Naive thymus-derived CD4-positive, alpha-beta T cell (primary cell): ENCODE measurements around the gene KRT6B. TPM values are rescaled to one million over a fixed set of nuclear protein-coding genes. Genes with fewer than 3 reads are reported as not detected.
"Not testable (repeated sequence)": the region's sequence is repeated elsewhere in the genome, so short reads cannot be mapped to it uniquely, and the experiment has no call there.

Source experiments
- ATAC-seq: fragments of 150-1000 bp; cut with Tn5 transposase; 2 replicates; pipeline ENCODE4 v1.10.0; 2021; ENCODE audit warnings: mild to moderate bottlenecking, moderate library complexity
- CTCF ChIA-PET: fragments of 350-600 bp; sonication (Branson Sonifier 250); formaldehyde crosslinking; loops from one replicate; lab custom pipeline; 2021; ENCODE audit warnings: antibody characterized with exemption; lab: Charles Lee
- POLR2A ChIA-PET: fragments of 350-600 bp; sonication (Branson Sonifier 250); formaldehyde crosslinking; loops from one replicate; lab custom pipeline; 2021; ENCODE audit warnings: antibody characterized with exemption, inconsistent platforms; lab: Charles Lee
- DNase-seq, 9 donors: peaks; one replicate each; pipeline versions ENCODE4 v3.0.0 to v3.0.0-alpha.2; 2020 to 2022; ENCODE audit warnings: mixed read lengths in 1 of 9
- H3K27ac ChIP-seq: one replicate; pipeline ENCODE4 v1.7.0; 2013; ENCODE audit warnings: mild to moderate bottlenecking, low read depth, low read length, moderate library complexity
- H3K27me3 ChIP-seq, 2 donors: one replicate each; pipeline ENCODE4 v1.7.0; 2013; ENCODE audit warnings: low read length in 2 of 2, mild to moderate bottlenecking in 2 of 2, moderate library complexity in 2 of 2; ENCODE audit not compliant: control insufficient read depth in 2 of 2, insufficient read depth in 2 of 2
- H3K36me3 ChIP-seq, 3 experiments: 1 replicate in 2 of 3; 2 replicates in 1 of 3; pipeline ENCODE4 v1.7.0; 2013; ENCODE audit warnings: low read length in 3 of 3, mild to moderate bottlenecking in 3 of 3, moderate library complexity in 1 of 3; ENCODE audit not compliant: insufficient read depth in 3 of 3, control insufficient read depth in 2 of 3
- H3K4me1 ChIP-seq, 2 donors: one replicate each; pipeline ENCODE4 v1.7.0; 2013; ENCODE audit warnings: low read length in 2 of 2, mild to moderate bottlenecking in 2 of 2, moderate library complexity in 1 of 2; ENCODE audit not compliant: control insufficient read depth in 2 of 2, insufficient read depth in 2 of 2
- H3K4me3 ChIP-seq: 2 replicates; pipeline ENCODE4 v1.7.0; 2013; ENCODE audit warnings: mild to moderate bottlenecking, low read length
- H3K9me3 ChIP-seq, 3 experiments: 1 replicate in 2 of 3; 2 replicates in 1 of 3; pipeline ENCODE4 v1.7.0; 2013; ENCODE audit warnings: low read length in 3 of 3; ENCODE audit not compliant: control insufficient read depth in 2 of 3
- H3K27ac Mint-ChIP-seq, 9 donors: one replicate each; pipeline ENCODE4 v1.8.0; 2020 to 2022; ENCODE audit warnings: mixed read lengths in 9 of 9, mild to moderate bottlenecking in 8 of 9, moderate library complexity in 5 of 9, inconsistent platforms in 2 of 9
- H3K27me3 Mint-ChIP-seq, 5 donors: one replicate each; pipeline ENCODE4 v1.8.0; 2021 to 2022; ENCODE audit warnings: mixed read lengths in 5 of 5, mild to moderate bottlenecking in 1 of 5
- H3K36me3 Mint-ChIP-seq, 5 donors: one replicate each; pipeline ENCODE4 v1.8.0; 2020 to 2022; ENCODE audit warnings: mixed read lengths in 5 of 5, mild to moderate bottlenecking in 3 of 5, inconsistent platforms in 1 of 5
- H3K4me1 Mint-ChIP-seq, 7 donors: one replicate each; pipeline ENCODE4 v1.8.0; 2020 to 2022; ENCODE audit warnings: mixed read lengths in 7 of 7, mild to moderate bottlenecking in 3 of 7, inconsistent platforms in 1 of 7
- H3K4me3 Mint-ChIP-seq, 10 donors: one replicate each; pipeline ENCODE4 v1.8.0; 2020 to 2022; ENCODE audit warnings: mild to moderate bottlenecking in 10 of 10, mixed read lengths in 10 of 10, moderate library complexity in 6 of 10, inconsistent platforms in 2 of 10
- H3K9me3 Mint-ChIP-seq, 11 donors: one replicate each; pipeline ENCODE4 v1.8.0; 2020 to 2022; ENCODE audit warnings: mixed read lengths in 11 of 11, mild to moderate bottlenecking in 4 of 11, inconsistent platforms in 1 of 11, moderate library complexity in 1 of 11
- intact Hi-C, 2 donors: fragments of 100-400 bp; cut with micrococcal nuclease; formaldehyde crosslinking; loops; one replicate each; pipeline ENCODE4 v1.15.1; 2023
- polyA plus RNA-seq, 2 donors: library from polyadenylated mRNA; unstranded; fragments of 300-500 nt; fragmentation: Illumina TruSeq; gene quantifications; one replicate each; pipeline ENCODE4 v1.2.3, GENCODE V29; 2021
- total RNA-seq, 6 experiments: library from RNA in 5 of 6; stranded (reverse) in 5 of 6; gene quantifications; 1 replicate in 5 of 6; 2 replicates in 1 of 6; pipeline ENCODE4 v1.2.3 and lab custom pipeline; 2021 to 2026

Gene KRT6B
- total and polyA plus RNA-seq, 7 experiments from 2014 or later: not detected

DNA sequence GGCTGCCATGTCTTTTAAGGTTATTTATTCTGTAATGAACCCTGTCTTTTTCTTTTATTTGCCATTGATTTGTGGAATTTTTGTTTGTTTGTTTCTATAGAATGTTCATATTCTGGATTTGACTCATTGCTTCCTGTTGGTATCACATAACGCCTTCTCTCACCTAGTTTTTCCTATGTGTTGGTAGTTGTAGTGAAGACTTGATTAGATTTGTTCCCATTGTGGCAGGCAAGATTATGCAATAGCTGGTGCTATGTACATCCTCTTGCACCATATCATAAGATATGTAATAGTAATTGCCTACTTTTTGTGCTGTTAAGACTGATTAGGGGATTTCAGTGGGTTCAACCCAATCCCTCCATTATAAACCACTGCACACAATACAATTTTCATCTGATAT, 3.9 kb upstream of the KRT6B start:
- H3K27ac ChIP-seq: no peak overlapping the region
- no peaks in the 10 kb centered on the region for H3K27me3 ChIP-seq
- H3K4me3 ChIP-seq: no peak overlapping the region
- no peak overlapping the region for H3K4me3 Mint-ChIP-seq
- H3K4me1 Mint-ChIP-seq: peaks cover 0 to 8% (median 0%) of the 10 kb centered on the region in 7 donors
- ATAC-seq (no peak), DNase-seq (no peak)
- ChIA-PET POLR2A (no interaction called here), CTCF (no interaction called here)
- H3K9me3 Mint-ChIP-seq: no peaks in the 10 kb centered on the region
- no peaks in the 10 kb centered on the region for H3K36me3 ChIP-seq
- no peaks in the 10 kb centered on the region for H3K4me1 ChIP-seq
- no peak overlapping the region for H3K27ac Mint-ChIP-seq
- peaks cover 0 to 43% (median 11%) of the 10 kb centered on the region in 5 donors for H3K27me3 Mint-ChIP-seq
- H3K9me3 ChIP-seq: no peaks in the 10 kb centered on the region
- no peaks in the 10 kb centered on the region for H3K36me3 Mint-ChIP-seq
- intact Hi-C loops: no loop called here

DNA sequence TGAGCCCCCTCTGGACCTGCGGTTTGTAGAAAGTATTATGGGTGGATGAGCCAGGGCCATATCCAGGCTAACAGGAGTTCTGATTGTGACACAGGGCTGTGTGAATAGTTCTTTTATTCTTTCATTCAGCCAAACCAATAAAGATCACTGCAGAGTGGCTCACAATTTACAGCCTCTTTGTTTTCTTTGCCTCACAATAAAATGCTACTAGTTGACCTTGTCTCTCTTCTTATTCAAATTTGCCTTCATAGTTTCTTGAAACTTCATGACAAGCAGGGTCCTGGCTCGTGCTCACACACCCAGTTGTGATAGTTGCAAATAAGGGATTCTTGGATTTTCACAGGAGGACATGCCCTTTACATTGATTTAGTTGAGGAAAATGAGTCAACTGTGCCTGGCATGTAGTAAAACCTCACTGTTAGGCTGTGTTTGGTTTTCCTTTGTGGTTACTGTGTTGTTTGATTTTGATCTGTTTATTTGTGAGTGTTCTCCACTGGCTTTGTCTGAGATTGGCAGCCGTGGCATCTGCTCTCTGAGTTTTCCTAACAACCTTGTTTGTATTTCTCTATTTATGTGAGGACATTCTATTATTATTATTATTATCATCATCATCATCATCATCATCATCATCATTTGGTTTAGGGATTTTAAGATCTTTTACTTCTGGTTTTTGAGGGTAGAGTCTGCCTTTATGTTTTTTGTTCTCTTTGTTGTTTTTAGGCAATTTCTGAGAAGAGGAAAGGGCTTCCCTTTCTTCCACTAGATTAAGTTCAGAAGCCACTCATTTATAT, 2.7 kb upstream of the KRT6B start:
- ATAC-seq (no peak), DNase-seq (no peak)
- CTCF ChIA-PET: no interaction called here
- POLR2A ChIA-PET: no interaction called here
- Histone ChIP-seq H3K36me3 (no peaks in the 10 kb centered on the region), H3K9me3 (no peaks in the 10 kb centered on the region), H3K27ac (no peak overlapping the region), H3K27me3 (no peaks in the 10 kb centered on the region), H3K4me1 (no peaks in the 10 kb centered on the region), H3K4me3 (no peak overlapping the region)
- H3K27ac Mint-ChIP-seq: no peak overlapping the region
- H3K4me3 Mint-ChIP-seq: no peak overlapping the region
- H3K27me3 Mint-ChIP-seq: peaks cover 0 to 41% (median 3%) of the 10 kb centered on the region in 5 donors
- H3K9me3 Mint-ChIP-seq: no peaks in the 10 kb centered on the region
- intact Hi-C loops: no loop called here
- peaks cover 0 to 8% (median 0%) of the 10 kb centered on the region in 7 donors for H3K4me1 Mint-ChIP-seq
- no peaks in the 10 kb centered on the region for H3K36me3 Mint-ChIP-seq

DNA sequence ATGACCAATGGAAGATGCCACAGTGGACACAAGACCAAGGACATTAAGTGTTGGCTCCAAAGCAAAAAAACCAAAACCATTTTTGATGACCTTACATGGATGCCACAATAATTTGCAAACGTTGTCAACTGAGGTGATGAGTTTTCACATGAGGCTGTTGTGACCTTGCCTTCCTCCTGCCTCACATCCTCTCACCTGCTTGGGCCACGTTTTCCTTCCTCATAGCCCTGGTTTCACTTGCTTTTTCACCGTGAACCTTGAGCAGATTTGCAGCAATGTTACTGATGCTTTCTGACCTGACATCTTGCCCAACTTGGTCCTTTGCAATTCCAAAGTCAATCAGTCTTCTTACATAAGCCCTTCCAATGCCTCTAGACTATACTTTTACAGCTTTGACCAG, 3.7 kb downstream of the KRT6B start:
- Histone ChIP-seq H3K4me3 (no peak overlapping the region), H3K9me3 (no peaks in the 10 kb centered on the region), H3K27me3 (no peaks in the 10 kb centered on the region), H3K27ac (no peak overlapping the region), H3K36me3 (no peaks in the 10 kb centered on the region), H3K4me1 (no peaks in the 10 kb centered on the region)
- POLR2A ChIA-PET: no interaction called here
- Mint-ChIP-seq H3K4me3 (no peak overlapping the region), H3K4me1 (peaks cover 0 to 10% (median 0%) of the 10 kb centered on the region in 7 donors), H3K27ac (no peak overlapping the region), H3K9me3 (no peaks in the 10 kb centered on the region), H3K27me3 (peaks cover 0 to 28% (median 11%) of the 10 kb centered on the region in 5 donors), H3K36me3 (no peaks in the 10 kb centered on the region)
- no peak for ATAC-seq
- intact Hi-C loops: no loop called here
- no peak for DNase-seq
- CTCF ChIA-PET: no interaction called here

- H3K4me1 ChIP-seq, CTCF ChIA-PET, DNase-seq, H3K36me3 Mint-ChIP-seq, H3K4me3 Mint-ChIP-seq, ATAC-seq, H3K9me3 Mint-ChIP-seq, H3K27ac Mint-ChIP-seq, H3K4me3 ChIP-seq, H3K36me3 ChIP-seq, POLR2A ChIA-PET, H3K4me1 Mint-ChIP-seq, H3K27ac ChIP-seq, H3K27me3 ChIP-seq, H3K9me3 ChIP-seq, intact Hi-C loops: not testable (repeated sequence)
- peaks cover 3 to 34% (median 16%) of the 10 kb centered on the region in 5 donors for H3K27me3 Mint-ChIP-seq
These were observed 4.8 kb downstream of the KRT6B start for GRCh38 chr12:52447196-52447595.

- POLR2A ChIA-PET: no interaction called here
- peak; percentile 60 for ATAC-seq
These were observed 5.4 kb downstream of the KRT6B start for GRCh38 chr12:52446367-52447045.

DNA sequence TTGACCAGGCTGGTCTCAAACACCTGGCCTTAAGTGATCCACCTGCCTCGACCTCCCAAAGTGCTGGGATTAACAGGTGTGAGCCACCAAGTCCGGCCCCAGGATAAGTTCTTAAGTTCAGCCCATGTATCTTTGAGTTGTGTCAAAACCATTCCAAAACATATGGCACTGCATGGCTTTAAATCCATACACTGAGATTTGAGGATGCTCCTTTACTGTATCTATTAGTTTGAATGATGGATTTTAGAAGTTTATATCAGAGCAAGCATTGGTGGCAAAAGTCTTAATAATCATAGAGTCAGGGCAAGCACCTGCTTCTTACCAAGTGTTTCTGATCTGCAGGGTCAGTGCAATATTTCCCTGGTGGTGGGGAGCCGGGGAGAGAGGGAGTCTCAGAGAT, 6.1 kb downstream of the KRT6B start:
- Mint-ChIP-seq H3K4me1 (peaks cover 0 to 10% (median 0%) of the 10 kb centered on the region in 7 donors), H3K27me3 (peaks cover 5 to 42% (median 20%) of the 10 kb centered on the region in 5 donors), H3K9me3 (no peaks in the 10 kb centered on the region), H3K27ac (no peak overlapping the region), H3K36me3 (no peaks in the 10 kb centered on the region), H3K4me3 (no peak overlapping the region)
- Histone ChIP-seq H3K9me3 (no peaks in the 10 kb centered on the region), H3K27me3 (no peaks in the 10 kb centered on the region), H3K27ac (no peak overlapping the region), H3K4me1 (no peaks in the 10 kb centered on the region), H3K36me3 (no peaks in the 10 kb centered on the region), H3K4me3 (no peak overlapping the region)
- ChIA-PET POLR2A (no interaction called here), CTCF (no interaction called here)
- DNase-seq (no peak), ATAC-seq (no peak)
- intact Hi-C loops: no loop called here

More at GRCh38 chr12:52446367-52447045, 5.4 kb downstream of the KRT6B start:
- no peaks in the 10 kb centered on the region for H3K27me3 ChIP-seq
- intact Hi-C loops: no loop called here
- no peak overlapping the region for H3K4me3 ChIP-seq
- no peaks in the 10 kb centered on the region for H3K9me3 Mint-ChIP-seq
- H3K4me1 ChIP-seq: no peaks in the 10 kb centered on the region
- H3K36me3 ChIP-seq: no peaks in the 10 kb centered on the region
- H3K27me3 Mint-ChIP-seq: peaks cover 5 to 38% (median 14%) of the 10 kb centered on the region in 5 donors
- H3K9me3 ChIP-seq: no peaks in the 10 kb centered on the region
- no peak overlapping the region for H3K27ac Mint-ChIP-seq
- H3K27ac ChIP-seq: no peak overlapping the region
- H3K36me3 Mint-ChIP-seq: no peaks in the 10 kb centered on the region
- CTCF ChIA-PET: no interaction called here
- no peak for DNase-seq
- H3K4me1 Mint-ChIP-seq: peaks cover 0 to 10% (median 0%) of the 10 kb centered on the region in 7 donors
- H3K4me3 Mint-ChIP-seq: no peak overlapping the region
